Mononuclear cell (primary cell): Measurements from ENCODE around the gene MGAT5. TPM values are rescaled to one million over a fixed set of nuclear protein-coding genes. Genes with fewer than 3 reads are reported as not detected.

Source experiments
- H3K27me3 ChIP-seq: 2 replicates; pipeline ENCODE4 v1.6.0; 2011; ENCODE audit warnings: low read length, control low read depth; ENCODE audit not compliant: insufficient read depth
- H3K4me1 ChIP-seq: 2 replicates; pipeline ENCODE4 v1.5.1; 2011; ENCODE audit warnings: mild to moderate bottlenecking, low read length, control low read depth; ENCODE audit not compliant: insufficient read depth
- H3K4me3 ChIP-seq: 2 replicates; pipeline ENCODE4 v1.5.1; 2011; ENCODE audit warnings: mild to moderate bottlenecking, low read length, moderate library complexity
- H3K9me3 ChIP-seq: 2 replicates; pipeline ENCODE4 v1.5.1; 2011; ENCODE audit warnings: low read depth, mild to moderate bottlenecking, control low read depth, low read length
- total RNA-seq: library from RNA; depleted of rRNA; stranded (reverse); fragments of >200 nt; gene quantifications from one replicate; pipeline ENCODE4 v1.2.3, GENCODE V29; 2012

MGAT5 gene
- total RNA-seq, 1 donor = 41.3 TPM

GRCh38 chr2:134308474-134309385, 54.9 kb downstream of the MGAT5 start:
- H3K9me3 ChIP-seq = no peaks in the 10 kb centered on the region
- H3K4me3 ChIP-seq = no peak overlapping the region
- H3K27me3 ChIP-seq = no peaks in the 10 kb centered on the region
- H3K4me1 ChIP-seq = peaks cover 41% of the 10 kb centered on the region

DNA sequence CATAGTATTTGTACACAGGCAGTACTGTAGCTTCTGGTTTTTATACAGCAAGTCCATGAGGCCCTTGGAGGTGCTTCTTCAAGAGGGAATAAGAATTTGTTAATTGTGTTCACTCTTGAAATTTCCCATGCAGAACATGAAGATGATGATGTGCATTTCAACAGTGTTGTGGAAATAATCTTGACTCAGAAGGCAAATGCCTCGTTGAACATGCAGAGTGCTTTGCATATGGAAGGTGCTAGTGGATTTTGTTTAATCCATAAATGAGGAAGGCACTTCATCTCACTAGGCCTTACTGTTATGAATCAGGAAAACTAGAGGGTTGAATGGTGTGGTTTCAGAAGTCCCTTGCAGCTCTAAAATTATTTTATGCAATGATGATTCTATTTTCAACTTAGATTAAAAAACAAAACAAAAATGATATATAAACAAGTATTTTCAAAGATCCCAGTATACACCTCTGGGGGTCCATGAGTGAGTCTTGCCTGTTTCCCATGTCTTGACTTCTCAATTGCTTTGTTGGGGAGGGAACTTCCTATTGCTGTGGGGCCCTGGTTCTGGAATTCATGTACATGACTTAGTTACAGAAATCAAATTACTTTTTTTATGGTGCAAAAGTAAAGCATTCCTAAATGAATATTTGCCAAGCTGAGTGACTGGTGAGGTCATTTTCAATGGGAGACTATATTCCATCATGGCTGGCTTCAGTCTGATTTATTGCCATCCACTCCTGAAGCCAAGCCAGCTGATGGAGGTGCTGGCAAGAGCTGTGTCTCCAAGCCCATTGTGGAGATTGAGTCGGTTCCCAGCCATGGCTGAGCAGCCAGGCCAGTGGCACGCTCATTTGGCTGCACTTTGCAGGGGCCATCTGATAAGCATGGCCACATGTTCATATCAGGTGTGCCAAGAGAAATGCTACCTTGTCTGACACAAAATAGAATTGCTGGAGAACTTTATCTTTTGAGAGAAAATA, 56.5 kb downstream of the MGAT5 start:
- H3K4me1 ChIP-seq = peaks cover 43% of the 10 kb centered on the region
- H3K4me3 ChIP-seq = no peak overlapping the region
- no peaks in the 10 kb centered on the region for H3K27me3 ChIP-seq
- no peaks in the 10 kb centered on the region for H3K9me3 ChIP-seq

- Histone ChIP-seq H3K4me3 (no peak overlapping the region), H3K27me3 (no peaks in the 10 kb centered on the region), H3K4me1 (peaks cover 35% of the 10 kb centered on the region), H3K9me3 (no peaks in the 10 kb centered on the region)
Observed at GRCh38 chr2:134312482-134312881, 58.6 kb downstream of the MGAT5 start.

GRCh38 chr2:134314202-134314601, 60.3 kb downstream of the MGAT5 start:
- Histone ChIP-seq H3K27me3 (no peaks in the 10 kb centered on the region), H3K9me3 (no peaks in the 10 kb centered on the region), H3K4me1 (peaks cover 30% of the 10 kb centered on the region), H3K4me3 (no peak overlapping the region)

GRCh38 chr2:134314681-134315368, 61.0 kb downstream of the MGAT5 start:
- no peaks in the 10 kb centered on the region for H3K27me3 ChIP-seq
- no peak overlapping the region for H3K4me3 ChIP-seq
- H3K4me1 ChIP-seq = peaks cover 35% of the 10 kb centered on the region
- no peaks in the 10 kb centered on the region for H3K9me3 ChIP-seq

DNA sequence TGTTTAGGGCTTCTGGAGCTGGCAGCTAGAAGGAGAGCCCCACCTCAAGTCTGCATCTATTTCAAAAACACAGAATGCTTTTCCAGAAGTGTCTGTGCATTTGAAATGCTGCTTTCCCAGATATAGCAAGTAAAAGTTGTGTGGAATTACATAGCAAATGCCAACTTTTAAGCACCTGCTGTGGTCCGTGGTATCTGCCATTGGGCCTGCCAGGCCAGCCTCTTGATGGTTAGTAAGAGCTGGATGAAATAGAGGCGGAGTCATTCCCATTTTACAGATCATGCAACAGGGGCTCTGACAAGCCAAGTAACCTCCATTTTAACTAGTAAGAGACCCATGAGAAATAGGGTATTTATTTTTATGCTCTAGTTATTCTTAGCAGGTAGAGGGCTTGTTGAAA, 61.6 kb downstream of the MGAT5 start:
- Histone ChIP-seq H3K4me3 (no peak overlapping the region), H3K4me1 (peaks cover 42% of the 10 kb centered on the region), H3K9me3 (no peaks in the 10 kb centered on the region), H3K27me3 (no peaks in the 10 kb centered on the region)

- H3K4me1 ChIP-seq = peaks cover 32% of the 10 kb centered on the region
- no peaks in the 10 kb centered on the region for H3K27me3 ChIP-seq
- H3K9me3 ChIP-seq = no peaks in the 10 kb centered on the region
- H3K4me3 ChIP-seq = no peak overlapping the region
Observed at GRCh38 chr2:134319596-134320254, 65.9 kb downstream of the MGAT5 start.

- H3K27me3 ChIP-seq = no peaks in the 10 kb centered on the region
- H3K4me1 ChIP-seq = peaks cover 39% of the 10 kb centered on the region
- no peaks in the 10 kb centered on the region for H3K9me3 ChIP-seq
- no peak overlapping the region for H3K4me3 ChIP-seq
Observed at GRCh38 chr2:134320930-134321329, 67.1 kb downstream of the MGAT5 start.

DNA sequence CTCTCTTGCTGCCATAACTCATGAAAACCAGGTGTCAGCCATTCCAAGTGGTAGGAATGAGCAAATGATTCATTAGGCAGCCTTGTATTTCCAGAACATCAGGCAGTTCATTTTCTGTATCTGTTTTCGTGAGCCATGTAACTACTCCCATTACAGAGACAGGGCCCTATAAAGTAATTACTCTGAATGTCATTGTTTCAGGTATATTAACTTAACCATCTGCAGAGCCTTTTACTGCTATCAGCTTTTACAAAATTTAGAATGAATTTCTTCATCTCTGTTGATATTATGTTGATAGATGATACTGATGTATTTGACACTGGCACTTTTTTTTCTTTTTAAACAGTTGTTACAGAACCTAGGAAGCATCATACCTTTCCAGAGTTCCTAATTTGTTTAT, 69.9 kb downstream of the MGAT5 start:
- Histone ChIP-seq H3K4me3 (no peak overlapping the region), H3K27me3 (no peaks in the 10 kb centered on the region), H3K9me3 (no peaks in the 10 kb centered on the region), H3K4me1 (peaks cover 49% of the 10 kb centered on the region)

DNA sequence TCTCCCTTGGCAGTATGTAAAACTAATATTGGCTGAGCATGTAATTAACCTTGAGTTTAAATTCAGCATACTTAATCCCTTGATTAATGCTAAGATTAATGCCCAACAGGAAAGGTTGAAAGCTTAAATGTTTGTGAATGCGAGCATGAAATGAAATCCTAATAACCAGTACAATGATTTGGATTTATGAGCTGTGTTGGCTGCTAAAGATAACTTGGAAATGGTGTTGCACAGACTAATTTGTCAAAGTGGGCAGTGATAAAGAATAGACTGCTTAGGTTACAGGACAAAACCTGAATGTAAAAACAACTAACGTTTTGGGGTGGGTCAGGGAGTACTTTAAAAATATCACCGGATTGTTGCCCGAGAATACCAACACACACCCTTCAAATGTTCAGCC, 70.6 kb downstream of the MGAT5 start:
- Histone ChIP-seq H3K9me3 (no peaks in the 10 kb centered on the region), H3K27me3 (no peaks in the 10 kb centered on the region), H3K4me3 (no peak overlapping the region), H3K4me1 (peaks cover 48% of the 10 kb centered on the region)

DNA sequence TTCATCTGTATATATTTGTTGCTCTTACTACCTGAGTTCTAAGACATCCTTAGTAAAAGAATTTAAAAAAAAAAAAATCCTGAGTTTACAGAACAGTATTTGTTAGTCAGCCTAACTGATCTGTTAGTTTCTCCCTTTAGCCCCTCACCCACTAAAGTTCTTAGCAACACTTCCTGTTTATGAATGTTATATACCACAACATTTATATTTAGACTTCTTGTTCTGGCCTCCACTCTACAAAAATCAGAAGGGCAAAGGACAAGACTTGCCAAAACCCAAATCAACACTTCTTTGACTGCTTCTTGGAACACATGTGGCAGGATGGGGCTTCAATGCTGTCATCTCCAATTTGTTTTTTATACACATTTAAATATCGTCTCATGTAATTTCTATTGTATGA, 71.1 kb downstream of the MGAT5 start:
- Histone ChIP-seq H3K27me3 (no peaks in the 10 kb centered on the region), H3K4me3 (no peak overlapping the region), H3K4me1 (peaks cover 43% of the 10 kb centered on the region), H3K9me3 (no peaks in the 10 kb centered on the region)

DNA sequence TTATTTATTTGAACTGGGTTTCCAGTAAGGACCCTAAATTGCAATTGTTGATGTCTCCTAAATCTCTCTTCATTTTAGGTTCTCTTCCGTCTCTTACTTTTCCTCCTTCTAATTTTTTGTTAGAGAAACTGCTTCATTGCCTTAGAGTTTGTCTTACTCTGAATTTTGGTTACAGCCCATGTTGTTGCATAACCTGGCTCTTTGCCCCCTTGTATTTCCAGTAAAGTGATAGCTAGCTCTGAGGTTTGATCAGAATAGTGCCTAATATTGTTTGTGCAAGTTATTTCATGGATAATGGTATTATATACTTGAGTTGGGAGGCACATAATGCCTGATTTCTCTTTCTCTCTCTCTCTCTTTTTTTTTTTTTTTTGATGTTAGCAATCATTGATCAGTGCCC, 71.8 kb downstream of the MGAT5 start:
- H3K27me3 ChIP-seq = no peaks in the 10 kb centered on the region
- peaks cover 36% of the 10 kb centered on the region for H3K4me1 ChIP-seq
- no peak overlapping the region for H3K4me3 ChIP-seq
- H3K9me3 ChIP-seq = no peaks in the 10 kb centered on the region

DNA sequence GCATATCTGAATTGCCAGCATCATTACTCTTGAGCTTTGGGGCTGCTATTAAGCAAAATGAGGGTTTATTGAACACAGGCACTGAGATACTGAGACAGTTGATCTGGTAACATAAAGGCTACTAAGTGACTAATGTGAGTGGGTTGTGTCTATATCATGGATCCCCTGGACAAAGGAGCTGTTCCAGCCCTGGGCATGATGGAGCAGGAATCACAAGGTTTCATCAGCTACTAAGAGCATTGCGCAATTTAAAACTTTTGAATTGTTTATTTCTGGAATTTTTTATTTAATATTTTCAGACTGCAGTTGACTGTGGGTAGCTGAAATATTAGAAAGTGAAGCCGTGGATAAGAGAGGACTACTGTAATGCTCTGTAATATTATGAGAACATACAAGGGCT, 73.5 kb downstream of the MGAT5 start:
- H3K4me3 ChIP-seq = no peak overlapping the region
- H3K9me3 ChIP-seq = no peaks in the 10 kb centered on the region
- H3K4me1 ChIP-seq = peaks cover 26% of the 10 kb centered on the region
- H3K27me3 ChIP-seq = no peaks in the 10 kb centered on the region

GRCh38 chr2:134331081-134331480, 77.2 kb downstream of the MGAT5 start:
- peaks cover 9% of the 10 kb centered on the region for H3K4me1 ChIP-seq
- H3K4me3 ChIP-seq = no peak overlapping the region
- no peaks in the 10 kb centered on the region for H3K9me3 ChIP-seq
- no peaks in the 10 kb centered on the region for H3K27me3 ChIP-seq
